ENCODE data around the gene OSGEP. TPM values are rescaled to one million over a fixed set of nuclear protein-coding genes. Genes with fewer than 3 reads are reported as not detected.
"Not testable (repeated sequence)": the region's sequence is repeated elsewhere in the genome, so short reads cannot be mapped to it uniquely, and the experiment has no call there.

OSGEP gene
- polyA plus RNA-seq, 2 donors, result 22.8 to 34.7 TPM

DNA sequence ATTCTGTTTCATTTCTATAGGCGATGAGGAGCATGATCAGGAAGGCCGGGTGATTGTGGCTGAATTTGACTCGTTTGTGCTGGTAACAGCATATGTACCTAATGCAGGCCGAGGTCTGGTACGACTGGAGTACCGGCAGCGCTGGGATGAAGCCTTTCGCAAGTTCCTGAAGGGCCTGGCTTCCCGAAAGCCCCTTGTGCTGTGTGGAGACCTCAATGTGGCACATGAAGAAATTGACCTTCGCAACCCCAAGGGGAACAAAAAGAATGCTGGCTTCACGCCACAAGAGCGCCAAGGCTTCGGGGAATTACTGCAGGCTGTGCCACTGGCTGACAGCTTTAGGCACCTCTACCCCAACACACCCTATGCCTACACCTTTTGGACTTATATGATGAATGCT lies 2.4 kb upstream of the OSGEP start:
- WGBS, 2 donors, result 76 to 78% methylated on average over 13 of the region's 13 CpGs
- Histone ChIP-seq H3K4me3 (ENCODE audit: low read depth in 1 of 2, low read length in 2 of 2) (no peak overlapping the region), H3K9me3 (ENCODE audit: control insufficient read depth in 2 of 2, insufficient read depth in 1 of 2, low read depth in 1 of 2, low read length in 1 of 2) (no peaks in the 10 kb centered on the region), H3K4me1 (ENCODE audit: control insufficient read depth in 2 of 2, insufficient read depth in 2 of 2, low read length in 1 of 2) (peaks cover 0 to 7% of the 10 kb centered on the region in 2 donors), H3K27me3 (ENCODE audit: control insufficient read depth in 1 of 2, insufficient read depth in 2 of 2, low read length in 2 of 2) (no peaks in the 10 kb centered on the region), H3K27ac (ENCODE audit: low read depth in 2 of 2, low read length in 1 of 2) (no peak overlapping the region), H3K36me3 (ENCODE audit: control insufficient read depth in 2 of 2, insufficient read depth in 2 of 2, low read length in 1 of 2) (peaks cover 18 to 24% of the 10 kb centered on the region in 2 donors)

DNA sequence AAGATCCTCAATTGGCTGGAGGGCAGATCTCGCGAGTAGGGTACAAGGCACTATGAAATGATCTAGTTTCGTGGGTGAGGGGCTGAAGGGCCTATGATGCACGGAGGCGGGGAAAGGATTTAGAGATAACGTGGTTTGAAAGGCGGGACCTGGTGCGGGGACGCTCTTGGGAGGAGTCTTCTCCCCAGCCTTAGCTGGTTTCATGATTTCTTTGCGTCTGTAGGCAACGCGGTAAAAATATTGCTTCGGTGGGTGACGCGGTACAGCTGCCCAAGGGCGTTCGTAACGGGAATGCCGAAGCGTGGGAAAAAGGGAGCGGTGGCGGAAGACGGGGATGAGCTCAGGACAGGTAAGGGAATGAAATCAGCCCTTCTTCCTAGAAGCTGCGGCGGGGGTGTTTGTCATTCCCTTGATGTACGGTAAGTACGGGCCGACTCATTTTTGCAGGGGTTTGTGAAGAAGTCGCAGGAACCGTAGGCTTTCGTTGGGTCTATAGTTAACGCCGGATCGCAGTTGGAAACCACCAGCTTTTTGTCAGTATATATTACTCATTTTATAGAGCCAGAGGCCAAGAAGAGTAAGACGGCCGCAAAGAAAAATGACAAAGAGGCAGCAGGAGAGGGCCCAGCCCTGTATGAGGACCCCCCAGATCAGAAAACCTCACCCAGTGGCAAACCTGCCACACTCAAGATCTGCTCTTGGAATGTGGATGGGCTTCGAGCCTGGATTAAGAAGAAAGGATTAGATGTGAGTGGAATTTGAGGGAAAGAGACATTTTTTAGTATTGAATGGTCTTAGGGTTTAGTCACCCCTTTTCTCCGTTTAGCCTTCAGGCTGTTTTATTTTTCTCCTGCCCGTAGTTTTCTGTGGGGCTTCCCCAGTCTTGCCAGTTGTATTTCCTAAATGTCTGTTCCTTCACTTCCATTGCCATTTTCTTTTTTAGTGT lies 1.0 kb upstream of the OSGEP start:
- Histone ChIP-seq H3K27ac (ENCODE audit: low read depth in 2 of 2, low read length in 1 of 2) (peak overlapping the region; percentile 96 to 99), H3K36me3 (ENCODE audit: control insufficient read depth in 2 of 2, insufficient read depth in 2 of 2, low read length in 1 of 2) (peaks cover 21 to 27% of the 10 kb centered on the region in 2 donors), H3K27me3 (ENCODE audit: control insufficient read depth in 1 of 2, insufficient read depth in 2 of 2, low read length in 2 of 2) (no peaks in the 10 kb centered on the region), H3K4me3 (ENCODE audit: low read depth in 1 of 2, low read length in 2 of 2) (peak overlapping the region; percentile 93 to 95), H3K4me1 (ENCODE audit: control insufficient read depth in 2 of 2, insufficient read depth in 2 of 2, low read length in 1 of 2) (peaks cover 0 to 7% of the 10 kb centered on the region in 2 donors), H3K9me3 (ENCODE audit: control insufficient read depth in 2 of 2, insufficient read depth in 1 of 2, low read depth in 1 of 2, low read length in 1 of 2) (no peaks in the 10 kb centered on the region)
- 1% methylated on average over 39 of the region's 39 CpGs for WGBS, 2 donors

DNA sequence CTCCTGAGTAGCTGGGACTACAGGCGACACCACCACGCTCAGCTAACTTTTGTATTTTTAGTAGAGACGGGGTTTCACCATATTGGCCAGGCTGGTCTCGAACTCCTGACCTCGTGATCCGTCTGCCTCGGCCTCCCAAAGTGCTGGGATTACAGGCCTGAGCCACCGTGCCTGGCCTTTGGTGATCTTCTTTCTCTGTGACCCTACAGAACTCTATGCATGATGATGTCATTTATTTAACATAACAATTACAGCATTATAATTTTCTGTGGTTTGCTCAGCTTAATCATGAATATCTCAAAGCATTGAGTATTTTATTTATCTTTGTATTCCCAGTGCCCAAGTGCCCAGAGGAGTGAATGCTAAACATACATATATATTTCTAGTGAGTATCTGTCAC lies 1.8 kb downstream of the OSGEP start:
- H3K9me3 ChIP-seq (ENCODE audit: control insufficient read depth in 2 of 2, insufficient read depth in 1 of 2, low read depth in 1 of 2, low read length in 1 of 2); H3K27me3 ChIP-seq (ENCODE audit: control insufficient read depth in 1 of 2, insufficient read depth in 2 of 2, low read length in 2 of 2); H3K27ac ChIP-seq (ENCODE audit: low read depth in 2 of 2, low read length in 1 of 2); H3K4me3 ChIP-seq (ENCODE audit: low read depth in 1 of 2, low read length in 2 of 2); H3K4me1 ChIP-seq (ENCODE audit: control insufficient read depth in 2 of 2, insufficient read depth in 2 of 2, low read length in 1 of 2): not testable (repeated sequence)
- 90 to 93% methylated on average over 8 of the region's 8 CpGs for WGBS, 2 donors
- peaks cover 18 to 21% of the 10 kb centered on the region in 2 donors for H3K36me3 ChIP-seq (ENCODE audit: control insufficient read depth in 2 of 2, insufficient read depth in 2 of 2, low read length in 1 of 2)

DNA sequence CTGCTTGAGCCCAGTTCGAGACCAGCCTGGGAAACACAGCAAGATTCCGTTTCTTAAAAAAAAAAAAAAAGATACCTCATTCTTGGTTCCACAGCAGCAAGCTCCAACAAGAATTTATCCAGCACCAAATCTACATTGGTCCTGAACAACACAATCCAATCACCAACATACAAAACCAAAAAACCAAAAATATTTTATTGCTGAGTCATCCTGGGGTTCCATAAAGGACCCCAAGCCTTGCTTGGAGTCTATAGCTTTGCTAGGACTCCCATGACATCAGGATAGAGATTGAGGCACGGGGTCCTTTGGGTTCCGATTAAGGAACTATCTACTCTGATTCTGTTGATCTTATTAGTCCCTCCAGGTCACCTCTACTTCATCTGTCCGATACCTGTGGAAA lies 7.7 kb downstream of the OSGEP start:
- 96 to 98% methylated on average over 5 of the region's 5 CpGs for WGBS, 2 donors
- Histone ChIP-seq H3K4me1 (ENCODE audit: control insufficient read depth in 2 of 2, insufficient read depth in 2 of 2, low read length in 1 of 2) (no peaks in the 10 kb centered on the region), H3K27ac (ENCODE audit: low read depth in 2 of 2, low read length in 1 of 2) (no peak overlapping the region), H3K9me3 (ENCODE audit: control insufficient read depth in 2 of 2, insufficient read depth in 1 of 2, low read depth in 1 of 2, low read length in 1 of 2) (no peaks in the 10 kb centered on the region), H3K27me3 (ENCODE audit: control insufficient read depth in 1 of 2, insufficient read depth in 2 of 2, low read length in 2 of 2) (no peaks in the 10 kb centered on the region), H3K4me3 (ENCODE audit: low read depth in 1 of 2, low read length in 2 of 2) (no peak overlapping the region), H3K36me3 (ENCODE audit: control insufficient read depth in 2 of 2, insufficient read depth in 2 of 2, low read length in 1 of 2) (peaks cover 23 to 26% of the 10 kb centered on the region in 2 donors)

DNA sequence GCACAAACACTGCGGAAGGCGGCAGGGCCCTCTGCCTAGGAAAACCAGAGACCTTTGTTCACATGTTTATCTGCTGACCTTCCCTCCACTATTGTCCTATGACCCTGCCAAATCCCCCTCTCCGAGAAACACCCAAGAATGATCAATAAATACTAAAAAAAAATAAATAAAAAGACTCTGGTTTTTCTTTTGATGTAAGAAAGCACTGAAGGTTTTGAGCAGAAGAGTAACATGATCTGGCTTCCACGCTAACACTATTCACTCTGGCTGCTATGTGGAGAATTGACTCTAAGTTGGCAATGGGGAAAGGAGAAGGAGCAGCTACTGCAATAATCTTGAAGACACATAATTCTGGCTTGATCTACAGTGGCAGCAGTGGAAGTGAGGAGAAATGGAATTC lies 11.0 kb downstream of the OSGEP start:
- not testable (repeated sequence) for H3K27ac ChIP-seq (ENCODE audit: low read depth in 2 of 2, low read length in 1 of 2)
- 75 to 79% methylated on average over 2 of the region's 4 CpGs for WGBS, 2 donors

DNA sequence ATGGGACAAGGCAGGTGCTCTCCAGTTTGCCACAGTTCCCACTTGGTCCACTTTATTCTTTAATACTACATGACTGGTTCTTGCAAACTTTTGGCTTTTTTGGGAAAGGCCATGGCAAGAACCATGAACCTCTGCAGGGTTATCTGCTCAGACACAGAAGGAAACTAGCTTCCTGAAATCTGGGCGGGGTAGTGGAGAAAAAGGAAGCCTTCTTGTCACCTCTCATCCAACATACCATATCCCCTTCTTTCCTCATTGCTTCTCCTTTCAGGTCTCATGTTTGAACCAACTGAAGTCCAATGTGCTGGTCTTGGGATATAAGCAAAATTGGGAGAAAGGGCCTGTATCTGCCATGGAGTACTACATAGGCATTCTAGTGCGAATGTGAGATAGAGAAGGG lies 13.2 kb downstream of the OSGEP start:
- Histone ChIP-seq H3K4me3 (ENCODE audit: low read depth in 1 of 2, low read length in 2 of 2) (no peak overlapping the region), H3K9me3 (ENCODE audit: control insufficient read depth in 2 of 2, insufficient read depth in 1 of 2, low read depth in 1 of 2, low read length in 1 of 2) (peaks cover 0 to 2% of the 10 kb centered on the region in 2 donors), H3K36me3 (ENCODE audit: control insufficient read depth in 2 of 2, insufficient read depth in 2 of 2, low read length in 1 of 2) (peaks cover 1 to 7% of the 10 kb centered on the region in 2 donors), H3K4me1 (ENCODE audit: control insufficient read depth in 2 of 2, insufficient read depth in 2 of 2, low read length in 1 of 2) (no peaks in the 10 kb centered on the region), H3K27ac (ENCODE audit: low read depth in 2 of 2, low read length in 1 of 2) (no peak overlapping the region), H3K27me3 (ENCODE audit: control insufficient read depth in 1 of 2, insufficient read depth in 2 of 2, low read length in 2 of 2) (no peaks in the 10 kb centered on the region)
- WGBS, 2 donors, result 83 to 88% methylated on average over 2 of the region's 2 CpGs

More for the DNA sequence above, 11.0 kb downstream of the OSGEP start:
- peaks cover 11 to 16% of the 10 kb centered on the region in 2 donors for H3K36me3 ChIP-seq (ENCODE audit: control insufficient read depth in 2 of 2, insufficient read depth in 2 of 2, low read length in 1 of 2)
- not testable (repeated sequence) for H3K9me3 ChIP-seq (ENCODE audit: control insufficient read depth in 2 of 2, insufficient read depth in 1 of 2, low read depth in 1 of 2, low read length in 1 of 2); H3K27me3 ChIP-seq (ENCODE audit: control insufficient read depth in 1 of 2, insufficient read depth in 2 of 2, low read length in 2 of 2); H3K4me3 ChIP-seq (ENCODE audit: low read depth in 1 of 2, low read length in 2 of 2); H3K4me1 ChIP-seq (ENCODE audit: control insufficient read depth in 2 of 2, insufficient read depth in 2 of 2, low read length in 1 of 2)

DNA sequence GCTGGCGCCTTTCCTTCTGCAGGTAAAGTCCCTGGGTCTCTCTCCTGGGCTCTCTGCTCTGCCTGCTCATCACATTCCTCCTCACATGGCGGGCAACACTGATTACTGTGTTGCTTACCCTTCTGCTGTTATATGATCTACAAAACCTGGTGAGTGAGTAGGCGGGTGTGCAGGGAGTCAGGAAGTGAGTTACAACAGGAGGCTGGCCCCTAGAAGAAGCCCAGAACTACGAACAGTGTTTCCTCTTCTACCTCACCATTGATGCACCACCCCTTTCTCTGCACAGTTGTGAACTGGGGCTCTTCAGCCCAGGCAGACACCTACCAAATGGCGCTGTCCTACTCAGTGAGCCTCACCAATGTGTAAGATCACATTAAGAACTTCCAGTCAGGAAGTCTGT lies 13.7 kb downstream of the OSGEP start:
- no peak overlapping the region for H3K4me3 ChIP-seq (ENCODE audit: low read depth in 1 of 2, low read length in 2 of 2)
- H3K9me3 ChIP-seq (ENCODE audit: control insufficient read depth in 2 of 2, insufficient read depth in 1 of 2, low read depth in 1 of 2, low read length in 1 of 2), result peaks cover 0 to 2% of the 10 kb centered on the region in 2 donors
- peaks cover 0 to 2% of the 10 kb centered on the region in 2 donors for H3K36me3 ChIP-seq (ENCODE audit: control insufficient read depth in 2 of 2, insufficient read depth in 2 of 2, low read length in 1 of 2)
- H3K27ac ChIP-seq (ENCODE audit: low read depth in 2 of 2, low read length in 1 of 2), result no peak overlapping the region
- H3K27me3 ChIP-seq (ENCODE audit: control insufficient read depth in 1 of 2, insufficient read depth in 2 of 2, low read length in 2 of 2), result no peaks in the 10 kb centered on the region
- no peaks in the 10 kb centered on the region for H3K4me1 ChIP-seq (ENCODE audit: control insufficient read depth in 2 of 2, insufficient read depth in 2 of 2, low read length in 1 of 2)
- 78 to 79% methylated on average over 5 of the region's 5 CpGs for WGBS, 2 donors

DNA sequence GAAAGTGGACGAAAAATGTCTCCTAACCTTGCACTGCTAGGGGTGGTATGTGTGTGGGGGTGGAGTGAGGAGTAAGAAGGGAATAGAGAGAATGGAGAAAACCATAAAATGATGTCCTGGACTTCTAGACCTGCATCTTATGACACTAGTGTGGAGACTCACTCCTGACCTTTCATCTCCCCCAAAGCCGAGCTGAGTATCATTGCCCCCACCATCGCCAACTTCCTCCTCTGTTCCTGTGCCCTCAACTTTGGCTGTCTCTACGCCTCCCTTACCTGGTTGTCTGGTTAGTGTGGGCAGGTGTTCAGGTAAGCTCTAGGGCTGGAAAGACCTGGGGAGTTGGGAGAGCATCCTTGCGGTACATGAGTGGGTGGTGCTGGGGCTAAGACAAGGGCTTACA lies 14.1 kb downstream of the OSGEP start:
- H3K9me3 ChIP-seq (ENCODE audit: control insufficient read depth in 2 of 2, insufficient read depth in 1 of 2, low read depth in 1 of 2, low read length in 1 of 2), result peaks cover 0 to 2% of the 10 kb centered on the region in 2 donors
- no peak overlapping the region for H3K27ac ChIP-seq (ENCODE audit: low read depth in 2 of 2, low read length in 1 of 2)
- no peaks in the 10 kb centered on the region for H3K36me3 ChIP-seq (ENCODE audit: control insufficient read depth in 2 of 2, insufficient read depth in 2 of 2, low read length in 1 of 2)
- 80 to 88% methylated on average over 5 of the region's 5 CpGs for WGBS, 2 donors
- no peaks in the 10 kb centered on the region for H3K27me3 ChIP-seq (ENCODE audit: control insufficient read depth in 1 of 2, insufficient read depth in 2 of 2, low read length in 2 of 2)
- H3K4me1 ChIP-seq (ENCODE audit: control insufficient read depth in 2 of 2, insufficient read depth in 2 of 2, low read length in 1 of 2), result peaks cover 0 to 2% of the 10 kb centered on the region in 2 donors
- H3K4me3 ChIP-seq (ENCODE audit: low read depth in 1 of 2, low read length in 2 of 2), result no peak overlapping the region

DNA sequence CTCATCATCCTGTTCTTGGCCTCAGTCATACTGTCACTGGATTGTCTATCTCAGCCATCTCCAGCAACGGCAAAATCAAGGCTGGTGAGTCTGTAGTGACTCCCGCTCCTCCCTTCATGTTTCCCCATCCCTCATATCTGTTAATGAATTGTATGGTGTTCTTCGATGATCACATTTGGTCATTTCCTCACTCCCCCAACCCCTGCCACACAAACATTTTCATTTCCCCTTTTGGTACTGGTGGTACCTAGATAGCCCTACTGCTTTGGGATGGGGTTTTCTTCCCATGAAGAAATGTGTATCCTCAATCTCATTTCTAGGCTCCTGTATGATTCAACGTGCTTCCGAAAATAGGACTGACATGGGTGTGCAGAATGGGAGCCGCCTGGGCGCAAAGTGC lies 15.9 kb downstream of the OSGEP start:
- H3K4me1 ChIP-seq (ENCODE audit: control insufficient read depth in 2 of 2, insufficient read depth in 2 of 2, low read length in 1 of 2), result peaks cover 0 to 2% of the 10 kb centered on the region in 2 donors
- no peaks in the 10 kb centered on the region for H3K36me3 ChIP-seq (ENCODE audit: control insufficient read depth in 2 of 2, insufficient read depth in 2 of 2, low read length in 1 of 2)
- no peak overlapping the region for H3K27ac ChIP-seq (ENCODE audit: low read depth in 2 of 2, low read length in 1 of 2)
- peaks cover 0 to 2% of the 10 kb centered on the region in 2 donors for H3K9me3 ChIP-seq (ENCODE audit: control insufficient read depth in 2 of 2, insufficient read depth in 1 of 2, low read depth in 1 of 2, low read length in 1 of 2)
- H3K4me3 ChIP-seq (ENCODE audit: low read depth in 1 of 2, low read length in 2 of 2), result no peak overlapping the region
- 87 to 91% methylated on average over 7 of the region's 7 CpGs for WGBS, 2 donors
- H3K27me3 ChIP-seq (ENCODE audit: control insufficient read depth in 1 of 2, insufficient read depth in 2 of 2, low read length in 2 of 2), result no peaks in the 10 kb centered on the region

DNA sequence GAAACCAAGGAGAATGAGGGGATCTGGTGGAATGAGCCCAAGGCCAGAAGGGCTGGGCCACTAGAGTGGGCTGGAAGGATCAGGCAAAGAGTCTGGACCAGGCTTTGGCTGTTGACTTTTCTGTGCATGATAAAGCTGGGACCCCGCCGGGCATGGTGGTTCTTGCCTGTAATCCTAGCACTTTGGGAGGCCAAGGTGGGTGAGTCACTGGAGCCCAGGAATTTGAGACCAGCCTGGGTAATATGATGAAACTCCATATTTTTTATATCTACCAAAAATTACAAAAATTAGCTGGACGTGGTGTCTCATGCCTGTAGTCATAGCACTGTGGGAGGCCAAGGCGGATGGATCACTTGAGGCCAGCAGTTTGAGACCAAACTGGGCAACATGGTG lies 18.3 kb downstream of the OSGEP start:
- no peak overlapping the region for H3K27ac ChIP-seq (ENCODE audit: low read depth in 2 of 2, low read length in 1 of 2)
- no peaks in the 10 kb centered on the region for H3K36me3 ChIP-seq (ENCODE audit: control insufficient read depth in 2 of 2, insufficient read depth in 2 of 2, low read length in 1 of 2)
- H3K27me3 ChIP-seq (ENCODE audit: control insufficient read depth in 1 of 2, insufficient read depth in 2 of 2, low read length in 2 of 2), result no peaks in the 10 kb centered on the region
- H3K9me3 ChIP-seq (ENCODE audit: control insufficient read depth in 2 of 2, insufficient read depth in 1 of 2, low read depth in 1 of 2, low read length in 1 of 2), result peaks cover 0 to 2% of the 10 kb centered on the region in 2 donors
- WGBS, 2 donors, result 86 to 95% methylated on average over 4 of the region's 4 CpGs
- no peak overlapping the region for H3K4me3 ChIP-seq (ENCODE audit: low read depth in 1 of 2, low read length in 2 of 2)
- H3K4me1 ChIP-seq (ENCODE audit: control insufficient read depth in 2 of 2, insufficient read depth in 2 of 2, low read length in 1 of 2), result peaks cover 0 to 2% of the 10 kb centered on the region in 2 donors

Measured in esophagus (tissue), 2 donors.